Measurements from ENCODE around the gene SORCS1.

Gene SORCS1

DNA sequence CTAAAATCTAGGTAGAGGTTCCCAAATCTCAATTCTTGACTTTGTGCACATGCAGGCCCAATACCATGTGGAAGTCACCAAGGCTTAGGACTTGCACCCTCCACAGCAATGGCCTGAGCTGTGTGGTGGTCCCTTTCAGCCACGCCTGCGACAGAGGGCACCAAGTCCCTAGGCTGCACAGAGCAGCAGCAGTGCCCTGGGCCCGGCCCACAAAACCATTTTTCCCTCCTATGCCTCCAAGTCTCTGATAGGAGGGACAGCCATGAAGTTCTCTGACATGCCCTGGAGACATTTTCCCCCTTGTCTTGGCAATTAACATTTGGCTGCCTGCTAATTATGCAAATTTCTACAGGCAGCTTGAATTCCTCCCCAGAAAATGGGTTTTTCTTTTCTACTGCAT, 375.5 kb downstream of the SORCS1 start:
- Mint-ChIP-seq H3K4me1 (ENCODE audit: low read depth) (no peaks in the 10 kb centered on the region), H3K27ac (no peak overlapping the region), H3K9me3 (no peaks in the 10 kb centered on the region), H3K4me3 (no peak overlapping the region), H3K27me3 (no peaks in the 10 kb centered on the region), H3K36me3 (ENCODE audit: low read depth) (no peaks in the 10 kb centered on the region)

DNA sequence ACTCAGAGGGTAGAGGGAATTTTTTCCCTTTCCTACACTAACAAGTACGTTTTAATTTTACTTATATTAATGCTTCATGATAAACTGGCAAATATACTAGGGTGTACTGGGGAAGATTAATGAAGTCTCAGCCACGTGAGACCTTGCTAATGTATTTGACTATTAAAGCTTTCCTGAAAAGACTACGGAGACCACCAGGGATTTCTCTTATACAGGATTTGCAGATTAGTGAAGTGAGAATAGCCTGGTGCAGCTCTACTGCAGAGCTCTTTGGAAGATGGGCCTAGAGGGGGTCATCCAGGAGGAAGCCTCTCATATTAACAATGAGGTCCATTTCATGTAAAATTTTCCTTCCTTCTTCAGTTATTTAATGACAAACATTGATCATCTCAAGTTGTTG, 379.0 kb downstream of the SORCS1 start:
- Mint-ChIP-seq H3K4me3 (no peak overlapping the region), H3K27ac (no peak overlapping the region), H3K9me3 (peaks cover 3% of the 10 kb centered on the region), H3K27me3 (no peaks in the 10 kb centered on the region), H3K36me3 (ENCODE audit: low read depth) (no peaks in the 10 kb centered on the region), H3K4me1 (ENCODE audit: low read depth) (no peaks in the 10 kb centered on the region)

DNA sequence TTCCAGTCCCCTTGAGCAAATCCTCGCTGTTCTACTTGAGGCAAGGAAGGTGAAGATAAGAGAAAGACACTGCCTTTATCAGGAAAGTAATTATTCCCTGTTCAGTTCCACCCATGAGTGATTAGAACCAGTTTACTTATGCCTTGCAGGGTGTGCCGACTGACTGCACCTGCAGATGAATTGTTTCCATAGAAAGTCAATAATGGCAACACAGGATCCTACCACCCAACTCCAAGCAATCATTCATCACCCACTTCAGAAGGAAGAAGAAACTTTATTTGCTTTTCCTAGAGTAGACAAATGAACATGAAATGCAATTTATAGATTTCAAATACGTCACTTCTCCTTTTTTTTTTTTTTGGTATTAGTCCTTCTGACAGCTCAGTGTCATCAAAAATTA, 383.9 kb downstream of the SORCS1 start:
- no peaks in the 10 kb centered on the region for H3K27me3 Mint-ChIP-seq
- H3K9me3 Mint-ChIP-seq: peaks cover 3% of the 10 kb centered on the region
- H3K4me1 Mint-ChIP-seq (ENCODE audit: low read depth): no peaks in the 10 kb centered on the region
- no peak overlapping the region for H3K4me3 Mint-ChIP-seq
- H3K36me3 Mint-ChIP-seq (ENCODE audit: low read depth): no peaks in the 10 kb centered on the region
- H3K27ac Mint-ChIP-seq: no peak overlapping the region

DNA sequence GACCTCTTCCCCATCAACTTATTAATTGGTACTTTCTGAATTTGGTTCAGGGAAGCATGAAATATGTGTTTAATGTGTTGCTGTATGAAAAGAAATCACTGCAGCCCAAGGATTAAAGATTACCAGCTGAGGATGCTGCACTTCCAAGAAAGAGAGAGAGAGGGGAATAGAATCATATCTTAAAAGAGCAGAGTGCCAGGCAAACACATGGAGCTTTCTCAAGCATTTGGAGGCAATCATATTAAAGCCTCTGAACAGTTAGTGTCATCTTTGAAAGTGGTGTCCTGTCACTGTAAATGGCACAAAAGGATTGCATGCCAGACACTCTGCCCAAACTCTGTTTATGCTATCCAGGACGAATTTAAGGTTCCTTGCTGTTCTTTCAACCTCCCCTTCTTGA, 386.7 kb downstream of the SORCS1 start:
- Mint-ChIP-seq H3K27ac (no peak overlapping the region), H3K4me3 (no peak overlapping the region), H3K4me1 (ENCODE audit: low read depth) (no peaks in the 10 kb centered on the region), H3K36me3 (ENCODE audit: low read depth) (no peaks in the 10 kb centered on the region), H3K9me3 (peaks cover 3% of the 10 kb centered on the region), H3K27me3 (no peaks in the 10 kb centered on the region)

DNA sequence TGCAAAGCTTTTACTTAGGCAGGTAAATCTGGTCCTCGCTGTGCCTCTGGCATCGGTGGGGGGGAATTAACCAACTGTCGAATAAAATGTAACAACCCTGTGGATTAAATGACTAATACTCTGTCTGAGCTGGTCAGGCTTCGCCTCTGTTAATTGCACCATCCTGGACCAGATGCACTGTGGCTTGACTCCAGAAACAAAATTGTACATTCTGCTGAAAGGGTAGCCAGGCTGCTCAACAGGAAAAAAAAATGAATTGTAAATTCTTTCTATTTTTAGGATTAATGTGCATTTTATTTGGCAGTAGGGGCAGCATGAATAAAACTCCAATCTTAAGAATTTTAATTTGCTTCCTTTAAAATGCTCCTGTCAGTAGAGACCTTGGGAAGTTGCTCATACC, 389.4 kb downstream of the SORCS1 start:
- Mint-ChIP-seq H3K4me1 (ENCODE audit: low read depth) (no peaks in the 10 kb centered on the region), H3K27ac (no peak overlapping the region), H3K27me3 (no peaks in the 10 kb centered on the region), H3K4me3 (no peak overlapping the region), H3K36me3 (ENCODE audit: low read depth) (no peaks in the 10 kb centered on the region), H3K9me3 (peaks cover 5% of the 10 kb centered on the region)

DNA sequence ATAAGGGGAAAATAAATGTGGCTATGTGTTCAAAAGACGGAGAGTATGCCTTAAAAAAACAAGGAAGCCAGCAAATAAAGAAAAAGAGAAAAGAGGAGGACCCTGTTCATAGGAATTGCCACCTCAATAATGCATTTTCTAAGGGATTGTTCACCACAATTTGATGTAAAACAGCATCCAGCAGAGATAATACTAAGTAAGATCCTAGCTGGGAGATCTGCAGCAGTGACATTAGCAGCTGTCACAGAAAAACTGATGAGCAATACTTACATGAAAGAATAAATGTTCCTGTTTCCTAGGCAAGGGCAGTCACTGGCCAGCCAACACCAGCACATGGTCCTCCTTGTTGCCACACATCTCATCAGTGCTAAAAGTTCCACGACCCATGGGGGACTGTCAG, 391.5 kb downstream of the SORCS1 start:
- Mint-ChIP-seq H3K27ac (no peak overlapping the region), H3K27me3 (no peaks in the 10 kb centered on the region), H3K9me3 (peaks cover 5% of the 10 kb centered on the region), H3K36me3 (ENCODE audit: low read depth) (no peaks in the 10 kb centered on the region), H3K4me1 (ENCODE audit: low read depth) (no peaks in the 10 kb centered on the region), H3K4me3 (no peak overlapping the region)

DNA sequence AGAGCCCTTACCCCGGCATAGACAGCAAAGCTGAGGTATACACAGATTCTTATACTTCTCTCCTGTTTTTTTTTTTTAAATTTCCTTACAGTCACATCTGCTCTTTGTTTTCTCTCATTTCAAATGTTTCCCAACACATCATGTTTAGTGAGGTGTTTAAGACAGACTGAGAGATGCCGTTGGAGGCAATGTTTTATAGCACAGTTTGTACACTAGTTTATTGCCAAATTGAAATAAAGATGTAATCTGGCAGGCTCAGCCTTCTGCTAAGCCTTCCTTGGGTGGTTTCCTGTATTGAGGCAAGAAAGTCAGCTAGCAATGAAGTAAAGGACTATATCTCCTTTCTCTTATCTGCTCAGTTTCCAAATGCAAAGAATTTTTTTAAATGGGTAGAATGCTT, 393.4 kb downstream of the SORCS1 start:
- H3K27me3 Mint-ChIP-seq: no peaks in the 10 kb centered on the region
- peaks cover 5% of the 10 kb centered on the region for H3K9me3 Mint-ChIP-seq
- H3K4me1 Mint-ChIP-seq (ENCODE audit: low read depth): no peaks in the 10 kb centered on the region
- no peaks in the 10 kb centered on the region for H3K36me3 Mint-ChIP-seq (ENCODE audit: low read depth)
- H3K4me3 Mint-ChIP-seq: no peak overlapping the region
- H3K27ac Mint-ChIP-seq: no peak overlapping the region

DNA sequence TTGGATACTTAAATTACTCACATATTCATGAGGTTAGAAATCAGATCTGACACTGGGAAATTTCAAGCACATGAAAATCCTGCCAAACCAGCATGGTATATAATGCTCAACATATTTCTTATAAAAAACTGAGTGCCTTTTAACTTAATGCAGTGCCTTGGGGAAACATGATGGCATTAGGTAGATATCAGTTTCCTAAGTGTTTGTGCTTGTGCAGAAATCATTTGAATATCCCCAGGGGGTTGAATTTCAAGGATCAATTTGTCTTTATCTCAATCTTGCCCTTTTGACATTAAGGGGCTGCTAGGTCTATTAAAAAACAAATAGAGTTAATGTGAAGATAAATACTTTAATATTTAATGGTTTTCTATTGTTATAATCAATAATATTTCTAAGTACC, 396.3 kb downstream of the SORCS1 start:
- Mint-ChIP-seq H3K27me3 (no peaks in the 10 kb centered on the region), H3K36me3 (ENCODE audit: low read depth) (no peaks in the 10 kb centered on the region), H3K27ac (no peak overlapping the region), H3K9me3 (peaks cover 5% of the 10 kb centered on the region), H3K4me3 (no peak overlapping the region), H3K4me1 (ENCODE audit: low read depth) (no peaks in the 10 kb centered on the region)

DNA sequence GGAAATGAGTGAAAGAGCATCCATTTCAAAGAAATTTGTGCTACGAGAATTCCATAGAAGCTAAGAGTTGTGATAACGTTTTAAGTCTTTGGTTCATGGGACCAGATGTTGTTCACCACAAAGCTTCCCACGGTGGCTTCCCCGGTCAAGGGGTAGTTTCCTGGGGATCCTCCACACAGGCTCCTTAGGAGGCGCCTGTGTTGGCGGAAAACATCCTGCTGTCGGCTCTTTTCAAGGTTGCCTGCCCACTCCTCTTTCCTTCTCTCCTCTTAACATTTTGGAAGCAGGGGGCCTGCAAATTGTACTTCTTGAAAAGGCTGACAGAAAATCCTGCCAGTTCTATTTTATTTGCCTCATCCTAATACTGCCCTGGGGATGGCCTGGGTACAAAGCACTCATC, 398.6 kb downstream of the SORCS1 start:
- Mint-ChIP-seq H3K27me3 (no peaks in the 10 kb centered on the region), H3K36me3 (ENCODE audit: low read depth) (no peaks in the 10 kb centered on the region), H3K4me1 (ENCODE audit: low read depth) (no peaks in the 10 kb centered on the region), H3K27ac (no peak overlapping the region), H3K9me3 (no peaks in the 10 kb centered on the region), H3K4me3 (no peak overlapping the region)

DNA sequence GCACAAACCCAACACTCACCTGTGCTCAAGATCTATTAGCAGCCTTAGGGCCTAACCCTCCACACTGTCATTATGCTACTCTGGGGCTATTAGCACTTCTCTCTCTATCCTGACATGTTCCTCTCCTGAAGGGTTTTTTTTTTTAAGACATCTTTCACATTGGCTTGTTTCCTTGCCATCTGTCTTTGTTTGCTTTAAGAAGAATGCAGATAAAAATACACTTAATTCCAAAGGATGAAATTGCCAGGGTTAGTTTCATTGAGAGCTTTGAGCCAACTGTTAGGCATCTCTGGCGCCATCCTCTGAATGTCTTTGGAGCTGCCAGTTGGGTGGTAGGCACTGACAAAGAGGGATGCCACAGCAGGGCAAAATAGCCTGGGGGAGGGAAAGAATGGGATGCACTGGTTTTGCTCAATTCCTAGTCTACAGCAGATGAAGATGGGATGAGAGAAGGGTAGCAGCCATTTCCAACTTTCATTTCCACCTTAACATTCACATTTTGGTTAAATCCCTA, 399.2 kb downstream of the SORCS1 start:
- H3K27ac Mint-ChIP-seq: no peak overlapping the region
- H3K27me3 Mint-ChIP-seq: no peaks in the 10 kb centered on the region
- no peaks in the 10 kb centered on the region for H3K4me1 Mint-ChIP-seq (ENCODE audit: low read depth)
- no peaks in the 10 kb centered on the region for H3K36me3 Mint-ChIP-seq (ENCODE audit: low read depth)
- no peak overlapping the region for H3K4me3 Mint-ChIP-seq
- no peaks in the 10 kb centered on the region for H3K9me3 Mint-ChIP-seq

DNA sequence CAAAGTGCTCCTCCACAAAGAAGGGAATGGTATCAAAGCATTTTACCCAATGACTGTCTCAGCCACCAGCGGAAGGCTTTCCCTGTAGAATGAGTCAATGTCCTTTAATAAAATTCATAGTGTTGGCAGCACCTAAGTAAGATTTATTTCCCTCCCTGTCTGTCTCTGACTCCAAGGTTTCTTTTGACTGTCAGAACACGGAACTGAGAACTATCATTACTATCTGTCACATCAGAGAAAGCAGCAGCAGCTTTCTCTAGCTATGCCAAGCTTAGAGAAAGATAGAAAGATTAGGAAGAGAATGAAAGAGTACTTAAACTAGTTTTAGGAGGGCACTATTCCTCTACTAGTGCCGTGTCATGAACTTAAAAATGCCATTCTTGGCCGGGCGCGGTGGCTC, 400.1 kb downstream of the SORCS1 start:
- Mint-ChIP-seq H3K36me3 (ENCODE audit: low read depth) (no peaks in the 10 kb centered on the region), H3K4me1 (ENCODE audit: low read depth) (no peaks in the 10 kb centered on the region), H3K27me3 (no peaks in the 10 kb centered on the region), H3K27ac (no peak overlapping the region), H3K4me3 (no peak overlapping the region), H3K9me3 (no peaks in the 10 kb centered on the region)

DNA sequence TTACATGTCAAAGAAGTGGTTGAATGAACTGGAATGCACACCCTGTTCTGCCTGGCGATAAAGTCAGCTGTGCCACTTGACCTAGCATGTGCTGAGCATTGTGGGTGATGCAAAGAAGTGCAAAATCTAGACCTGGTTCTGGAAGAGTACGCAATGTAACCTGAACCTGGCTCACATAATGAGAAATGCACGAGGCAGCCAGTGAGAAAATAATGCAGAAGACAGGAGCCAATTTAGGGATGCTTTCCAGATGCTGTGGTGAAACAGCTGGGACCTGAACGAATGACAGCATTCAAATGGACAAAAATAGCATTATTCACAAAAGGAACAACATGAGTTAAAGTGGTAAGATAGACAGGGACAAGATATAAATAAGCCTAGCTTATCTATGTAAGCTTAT, 402.6 kb downstream of the SORCS1 start:
- Mint-ChIP-seq H3K27ac (no peak overlapping the region), H3K9me3 (no peaks in the 10 kb centered on the region), H3K4me3 (no peak overlapping the region), H3K36me3 (ENCODE audit: low read depth) (no peaks in the 10 kb centered on the region), H3K27me3 (no peaks in the 10 kb centered on the region), H3K4me1 (ENCODE audit: low read depth) (no peaks in the 10 kb centered on the region)

DNA sequence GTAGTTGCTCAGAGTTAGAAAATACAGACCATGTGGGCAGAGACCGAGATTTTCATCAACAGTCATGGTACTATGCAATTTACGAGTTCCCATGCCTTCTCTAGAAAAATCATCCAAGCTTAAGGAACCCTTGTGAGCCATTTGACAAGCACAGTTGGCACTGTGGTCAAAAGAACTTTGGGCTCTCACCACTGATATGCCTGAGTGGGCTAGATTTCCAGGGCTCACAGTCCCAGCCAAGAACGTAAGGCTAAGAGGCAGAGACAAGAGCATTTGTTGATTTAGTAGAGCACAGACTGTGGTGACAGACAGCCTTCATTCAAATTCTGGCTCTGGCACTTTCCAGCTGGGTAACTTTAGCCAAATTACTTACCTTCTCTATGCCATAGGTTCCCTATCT, 407.0 kb downstream of the SORCS1 start:
- no peaks in the 10 kb centered on the region for H3K4me1 Mint-ChIP-seq (ENCODE audit: low read depth)
- peaks cover 4% of the 10 kb centered on the region for H3K9me3 Mint-ChIP-seq
- H3K27me3 Mint-ChIP-seq: no peaks in the 10 kb centered on the region
- H3K4me3 Mint-ChIP-seq: no peak overlapping the region
- no peaks in the 10 kb centered on the region for H3K36me3 Mint-ChIP-seq (ENCODE audit: low read depth)
- H3K27ac Mint-ChIP-seq: no peak overlapping the region

DNA sequence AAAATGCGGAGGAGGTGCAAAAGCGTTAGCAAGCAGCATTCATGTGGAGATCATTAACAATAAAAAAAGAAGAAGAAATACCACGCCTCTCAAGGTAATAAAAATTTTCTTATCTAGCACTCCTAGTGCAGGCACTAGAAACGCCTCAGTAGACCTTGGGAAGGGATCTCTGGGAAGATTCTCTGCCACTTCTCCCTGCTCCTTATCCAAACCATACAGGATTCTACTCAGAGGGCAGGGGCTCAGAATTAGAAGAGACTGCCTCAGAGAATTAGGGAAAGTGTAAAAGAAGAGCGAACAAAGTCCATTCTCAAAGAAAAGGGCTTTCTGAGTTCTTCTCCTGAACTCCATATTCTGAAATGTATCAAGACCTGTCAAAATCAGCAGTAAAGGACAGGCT, 413.4 kb downstream of the SORCS1 start:
- Mint-ChIP-seq H3K4me3 (no peak overlapping the region), H3K27ac (no peak overlapping the region), H3K9me3 (no peaks in the 10 kb centered on the region), H3K27me3 (no peaks in the 10 kb centered on the region), H3K4me1 (ENCODE audit: low read depth) (no peaks in the 10 kb centered on the region), H3K36me3 (ENCODE audit: low read depth) (no peaks in the 10 kb centered on the region)

DNA sequence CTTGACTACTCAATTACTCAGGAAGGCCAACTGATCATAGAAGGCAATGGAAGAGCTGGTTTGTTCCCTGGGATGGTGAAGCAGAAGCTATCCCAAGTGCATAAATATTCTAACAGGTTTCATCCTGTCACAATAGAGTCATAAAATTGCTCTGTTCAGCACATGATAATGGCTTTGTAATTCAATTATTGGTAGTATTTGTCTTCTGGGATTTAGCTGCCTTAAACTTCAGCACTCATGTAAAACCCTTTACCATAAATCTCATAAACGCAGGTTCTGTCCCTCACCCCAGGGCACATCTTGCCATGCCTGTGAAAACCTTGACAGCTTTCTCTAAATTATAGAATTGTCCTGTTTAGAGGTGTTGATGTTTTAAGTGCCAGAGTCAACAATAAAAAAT, 417.6 kb downstream of the SORCS1 start:
- Mint-ChIP-seq H3K27me3 (no peaks in the 10 kb centered on the region), H3K36me3 (ENCODE audit: low read depth) (no peaks in the 10 kb centered on the region), H3K9me3 (peaks cover 2% of the 10 kb centered on the region), H3K27ac (no peak overlapping the region), H3K4me1 (ENCODE audit: low read depth) (no peaks in the 10 kb centered on the region), H3K4me3 (no peak overlapping the region)

DNA sequence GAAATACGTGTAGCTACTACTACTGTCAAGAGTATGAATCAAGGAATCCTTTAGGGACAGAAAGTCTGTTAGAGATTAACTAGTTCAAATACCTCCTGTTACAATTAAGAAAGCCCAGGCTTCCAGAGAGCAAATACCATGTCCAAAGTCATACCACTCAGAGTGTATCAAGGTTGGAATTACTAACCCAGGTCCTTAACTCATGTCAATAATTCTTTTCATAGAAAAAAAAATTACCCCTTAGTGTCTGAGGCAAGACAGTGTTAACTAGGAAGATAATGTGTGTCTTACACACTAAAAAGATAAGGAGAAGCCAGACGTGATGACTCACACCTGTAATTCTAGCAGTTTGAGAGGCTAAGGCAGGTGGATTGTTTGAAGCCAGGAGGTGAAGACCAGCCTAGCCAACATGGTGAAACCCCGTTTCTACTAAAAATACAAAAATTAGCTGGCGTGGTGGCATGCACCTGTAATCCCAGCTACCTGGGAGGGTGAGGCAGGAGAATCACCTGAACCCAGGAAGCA, 423.4 kb downstream of the SORCS1 start:
- peaks cover 7% of the 10 kb centered on the region for H3K9me3 Mint-ChIP-seq
- no peaks in the 10 kb centered on the region for H3K36me3 Mint-ChIP-seq (ENCODE audit: low read depth)
- H3K27me3 Mint-ChIP-seq: no peaks in the 10 kb centered on the region
- H3K27ac Mint-ChIP-seq: no peak overlapping the region
- no peak overlapping the region for H3K4me3 Mint-ChIP-seq
- no peaks in the 10 kb centered on the region for H3K4me1 Mint-ChIP-seq (ENCODE audit: low read depth)
